Measurements from ENCODE around the gene CAPN1.

DNA sequence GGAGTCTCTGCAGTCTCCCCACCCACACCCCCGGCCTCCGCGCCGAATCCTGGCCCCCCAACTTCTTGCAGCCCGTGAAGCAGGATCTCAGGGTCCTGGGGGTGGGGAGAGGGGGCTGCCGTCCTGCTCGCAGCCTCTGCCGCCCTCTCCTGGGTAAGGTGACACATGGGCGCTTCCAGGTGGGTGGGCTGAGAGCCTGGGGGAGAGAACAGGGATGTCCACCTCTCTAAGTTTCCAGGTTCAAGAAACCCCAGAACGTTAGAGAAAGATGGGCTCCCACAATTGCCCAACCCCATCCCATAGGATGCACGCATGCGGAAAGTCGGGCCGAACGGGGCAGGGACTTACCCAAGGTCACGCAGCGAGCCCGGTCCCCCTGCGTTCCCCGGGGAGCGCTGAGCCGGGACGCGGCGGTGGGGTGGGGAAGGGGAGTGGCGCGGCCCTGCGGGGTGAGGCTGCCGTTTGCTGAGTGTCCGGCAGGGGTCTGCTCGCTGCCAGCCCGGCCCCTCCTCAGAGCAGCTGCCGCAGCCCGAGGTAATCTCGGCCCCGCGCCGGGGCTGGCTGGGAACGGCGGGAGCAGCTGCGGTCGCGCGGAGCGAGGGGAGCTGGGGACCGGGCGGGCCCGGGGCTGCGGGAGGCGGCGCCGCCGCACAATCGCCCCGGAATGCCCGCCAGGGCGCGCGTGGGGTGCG is 705 bp upstream of the CAPN1 start:
- TF ChIP-seq MYC (IDR thresholded peaks at IDR 0.05; ENCODE audit: low read depth, low read length) (0 out of 2 replicates have a peak, but pooled peaks have one; percentile 6), POLR2A (IDR thresholded peaks at IDR 0.05; ENCODE audit: extremely low read depth, insufficient read length) (no peak)
